GM12878 (cell line): ENCODE results near the gene DCAF11. TPM values are rescaled to one million over a fixed set of nuclear protein-coding genes. Genes with fewer than 3 reads are reported as not detected.
A peak's percentile ranks its signal among the peaks of the same experiment; 100 is the strongest.

Experiments
- ATF7 ChIP-seq: fragments of 450-650 bp; IDR thresholded peaks from 2 replicates; pipeline ENCODE4 v1.6.1; 2016; ENCODE audit warnings: low read depth, mild to moderate bottlenecking
- BCL3 ChIP-seq: IDR thresholded peaks from 2 replicates; pipeline ENCODE4 v1.6.1; 2011; ENCODE audit warnings: borderline replicate concordance, low read depth, mild to moderate bottlenecking, moderate library complexity, low read length; ENCODE audit not compliant: insufficient read depth, poor library complexity, severe bottlenecking
- BHLHE40 ChIP-seq, 2 experiments: fragments of 450-650 bp in 1 of 2; IDR thresholded peaks; 2 replicates each; pipeline ENCODE4 v1.6.1; 2011 to 2017; ENCODE audit warnings: low read depth in 2 of 2, borderline replicate concordance in 1 of 2, improper control_type of control experiment in 1 of 2, low read length in 1 of 2, mild to moderate bottlenecking in 1 of 2
- CTCF ChIP-seq, 3 experiments: IDR thresholded peaks in 2 of 3; conservative IDR thresholded peaks in 1 of 3; 2 replicates each; pipeline ENCODE4 v1.5.1; 2011; ENCODE audit warnings: low read depth in 3 of 3, low read length in 3 of 3, mild to moderate bottlenecking in 3 of 3, control low read depth in 2 of 3, moderate library complexity in 2 of 3, inconsistent platforms in 1 of 3, mixed read lengths in 1 of 3; ENCODE audit not compliant: control insufficient read depth in 2 of 3, insufficient read depth in 1 of 3; ENCODE audit errors: extremely low read depth in 1 of 3
- GATAD2B ChIP-seq: fragments of 450-650 bp; conservative IDR thresholded peaks from 2 replicates; pipeline ENCODE4 v1.6.1; 2017; ENCODE audit warnings: low read depth, mild to moderate bottlenecking, moderate library complexity
- HDGF ChIP-seq: fragments of 450-650 bp; IDR thresholded peaks from 2 replicates; pipeline ENCODE4 v1.6.1; 2016; ENCODE audit warnings: antibody characterized with exemption
- MYC ChIP-seq: IDR thresholded peaks from 2 replicates; pipeline ENCODE4 v1.6.1; 2011; ENCODE audit warnings: mild to moderate bottlenecking, low read length, moderate library complexity, inconsistent platforms; ENCODE audit not compliant: insufficient read depth, insufficient replicate concordance, insufficient read length, severe bottlenecking
- NKRF ChIP-seq: fragments of 450-650 bp; conservative IDR thresholded peaks from 2 replicates; pipeline ENCODE4 v1.6.1; 2017; ENCODE audit warnings: mild to moderate bottlenecking, moderate library complexity
- PRDM15 ChIP-seq: fragments of 450-650 bp; formaldehyde crosslinking; IDR thresholded peaks from 2 replicates; pipeline ENCODE4 v1.4.0; 2020; ENCODE audit warnings: mild to moderate bottlenecking, moderate library complexity
- RBBP5 ChIP-seq: fragments of 200-600 bp; sonication (generic); conservative IDR thresholded peaks from 2 replicates; pipeline ENCODE4 v1.6.1; 2016
- RUNX3 ChIP-seq: IDR thresholded peaks from 2 replicates; pipeline ENCODE4 v1.6.1; 2012; ENCODE audit warnings: low read length, inconsistent platforms
- STAT3 ChIP-seq: IDR thresholded peaks from 2 replicates; pipeline ENCODE4 v1.6.1; 2011; ENCODE audit warnings: low read depth, low read length, improper control_type of control experiment
- SUZ12 ChIP-seq: fragments of 200-600 bp; sonication (generic); IDR thresholded peaks from one replicate; pipeline ENCODE4 v1.6.1; 2018; ENCODE audit warnings: antibody characterized with exemption, mild to moderate bottlenecking; ENCODE audit not compliant: unreplicated experiment
- ZBTB4 ChIP-seq: fragments of 450-650 bp; formaldehyde crosslinking; IDR thresholded peaks from 2 replicates; pipeline ENCODE4 v1.4.0; 2022; ENCODE audit warnings: mild to moderate bottlenecking, moderate library complexity
- ZNF274 ChIP-seq: IDR thresholded peaks from one replicate; pipeline ENCODE4 v1.8.0; 2011; ENCODE audit not compliant: insufficient read length, insufficient read depth
- polyA plus RNA-seq, 11 experiments: library from polyadenylated mRNA; depleted of rRNA in 4 of 11; unstranded in 6 of 11; stranded (reverse) in 5 of 11; fragments of >200 nt; fragmentation: Nextera tagmentation in 4 of 11; fragmentation: Illumina TruSeq in 1 of 11; extraction: Ambion mirVana in 4 of 11; extraction: Trizol in 1 of 11; gene quantifications; 1 replicate in 1 of 11; 2 replicates in 10 of 11; pipeline versions ENCODE4 v1.2.1 to v1.2.3, GENCODE V29; 2011 to 2016; ENCODE audit warnings: inconsistent platforms in 2 of 11, missing spikeins in 2 of 11, low read depth in 1 of 11
- total RNA-seq, 4 experiments: library from RNA; depleted of rRNA in 3 of 4; stranded (reverse); fragments of >200 nt in 3 of 4; fragmentation: Illumina TruSeq in 1 of 4; extraction: Trizol in 1 of 4; gene quantifications; 2 replicates each; pipeline versions ENCODE4 v1.2.1 to v1.2.3, GENCODE V29; 2013 to 2021

Gene DCAF11
- total and polyA plus RNA-seq, 10 of the 15 experiments (the other 5 are each of a cell fraction or from before 2014, with no cell fraction given) = 13.4 to 91.2 (median 68.7) TPM

GRCh38 chr14:24080888-24081738 is 33.5 kb upstream of the DCAF11 start (continued):
- TF ChIP-seq PRDM15 (CRISPR knock-in tag) (no peak), BHLHE40 (IDR thresholded peaks at IDR 0.05; ENCODE audit: borderline replicate concordance in 1 of 2, low read depth in 2 of 2, low read length in 1 of 2) (peak in 1 of 2 experiments; percentile 77; a peak in 2 of 4 replicates), ZBTB4 (no peak), CTCF (IDR thresholded peaks at IDR 0.05 in 2 of 3, conservative IDR thresholded peaks at IDR 0.05 in 1 of 3; ENCODE audit: control insufficient read depth in 2 of 3, extremely low read depth in 1 of 3, insufficient read depth in 1 of 3, low read depth in 3 of 3, low read length in 3 of 3) (no peak), BCL3 (no peak), MYC (no peak), SUZ12 (no peak), STAT3 (no peak), ZNF274 (no peak), HDGF (no peak), NKRF (peak; percentile 86), RBBP5 (no peak), GATAD2B (peak; percentile 97), RUNX3 (peak; percentile 62; the same call in 1 of the 2 replicates), ATF7 (no peak)
